SK-N-SH (cell line): ENCODE data around the gene CUBN. TPM values are rescaled to one million over a fixed set of nuclear protein-coding genes. Genes with fewer than 3 reads are reported as not detected.

ENCODE experiments used
- CTCF ChIP-seq: fragments of 200-600 bp; sonication (generic); IDR thresholded peaks from 2 replicates; pipeline ENCODE4 v1.6.1; 2017; ENCODE audit warnings: antibody characterized with exemption, mild to moderate bottlenecking, moderate library complexity
- ELF1 ChIP-seq: IDR thresholded peaks from 2 replicates; pipeline ENCODE4 v1.4.0; 2012
- EP300 ChIP-seq, 2 experiments: IDR thresholded peaks; 2 replicates each; pipeline versions ENCODE4 v1.4.0 to v1.6.1; 2012; ENCODE audit warnings: borderline replicate concordance in 1 of 2, low read depth in 1 of 2, low read length in 1 of 2
- EZH2phosphoT487 ChIP-seq: fragments of 200-600 bp; sonication (generic); IDR thresholded peaks from 2 replicates; pipeline ENCODE4 v1.6.1; 2017; ENCODE audit warnings: low read depth, mixed run types, mild to moderate bottlenecking, antibody characterized with exemption, moderate library complexity, borderline replicate concordance
- FOSL2 ChIP-seq: IDR thresholded peaks from 2 replicates; pipeline ENCODE4 v1.4.0; 2012; ENCODE audit warnings: low read depth, mild to moderate bottlenecking, moderate library complexity, borderline replicate concordance
- FOXM1 ChIP-seq: IDR thresholded peaks from 2 replicates; pipeline ENCODE4 v1.4.0; 2012; ENCODE audit warnings: low read depth, mild to moderate bottlenecking
- GATA2 ChIP-seq: sonication (generic); formaldehyde crosslinking; IDR thresholded peaks from 2 replicates; pipeline ENCODE4 v1.5.0; 2020; ENCODE audit warnings: mild to moderate bottlenecking, missing genetic modification reagents
- JUND ChIP-seq: IDR thresholded peaks from 2 replicates; pipeline ENCODE4 v1.4.0; 2012
- NFIC ChIP-seq: IDR thresholded peaks from 2 replicates; pipeline ENCODE4 v1.4.0; 2012; ENCODE audit warnings: borderline replicate concordance
- PBX3 ChIP-seq: IDR thresholded peaks from 2 replicates; pipeline ENCODE4; 2012
- RAD21 ChIP-seq: IDR thresholded peaks from 2 replicates; pipeline ENCODE4 v1.6.1; 2012; ENCODE audit warnings: mild to moderate bottlenecking, low read length
- REST ChIP-seq: IDR thresholded peaks from 2 replicates; pipeline ENCODE4 v1.6.1; 2012; ENCODE audit warnings: mild to moderate bottlenecking, low read depth, low read length, moderate library complexity
- RFX5 ChIP-seq: IDR thresholded peaks from 2 replicates; pipeline ENCODE4 v1.6.1; 2012; ENCODE audit warnings: mild to moderate bottlenecking, improper control_type of control experiment, low read length
- RXRA ChIP-seq: IDR thresholded peaks from 2 replicates; pipeline ENCODE4 v1.4.0; 2012; ENCODE audit warnings: low read depth, mild to moderate bottlenecking, borderline replicate concordance
- SIN3A ChIP-seq: IDR thresholded peaks from 2 replicates; pipeline ENCODE4 v1.6.1; 2012; ENCODE audit warnings: low read depth, mild to moderate bottlenecking, low read length, moderate library complexity, borderline replicate concordance
- TAF1 ChIP-seq: IDR thresholded peaks from 2 replicates; pipeline ENCODE4 v1.6.1; 2012; ENCODE audit warnings: low read depth, mild to moderate bottlenecking, low read length, moderate library complexity, borderline replicate concordance
- TCF12 ChIP-seq: IDR thresholded peaks from 2 replicates; pipeline ENCODE4 v1.4.0; 2012
- USF1 ChIP-seq: IDR thresholded peaks from 2 replicates; pipeline ENCODE4 v1.4.0; 2012; ENCODE audit warnings: low read depth, borderline replicate concordance
- USF2 ChIP-seq: fragments of 150-350 bp; IDR thresholded peaks from 2 replicates; pipeline ENCODE4 v1.6.1; 2017; ENCODE audit warnings: antibody characterized with exemption, low read length, low read depth, borderline replicate concordance
- YY1 ChIP-seq: IDR thresholded peaks from 2 replicates; pipeline ENCODE4 v1.4.0; 2012; ENCODE audit warnings: low read depth, mild to moderate bottlenecking
- polyA plus RNA-seq, 3 experiments: library from polyadenylated mRNA; depleted of rRNA; stranded (reverse); fragments of >200 nt; gene quantifications; 2 replicates each; pipeline ENCODE4 v1.2.3, GENCODE V29; 2012

CUBN gene
- polyA plus RNA-seq, 1 of the 3 experiments (the other 2 are of a cell fraction) = 2.4 TPM

GRCh38 chr10:17088118-17088806 lies 41.3 kb downstream of the CUBN start (continued):
- TF ChIP-seq REST (no peak), RXRA (no peak), USF2 (no peak), PBX3 (peak; percentile 75), RAD21 (no peak), SIN3A (no peak), GATA2 (CRISPR knock-in tag) (no peak), TCF12 (peak; percentile 68), JUND (peak; percentile 70), NFIC (no peak; the same call in 1 of the 2 replicates), ELF1 (no peak), TAF1 (no peak), RFX5 (no peak), CTCF (no peak), EZH2phosphoT487 (no peak), FOXM1 (no peak), USF1 (no peak), FOSL2 (peak; percentile 76; the same call in 1 of the 2 replicates), EP300 (IDR thresholded peaks at IDR 0.05; ENCODE audit: borderline replicate concordance in 1 of 2, low read depth in 1 of 2, low read length in 1 of 2) (peak in 1 of 2 experiments; percentile 27; a peak in 1 of 4 replicates), YY1 (no peak)
- TF ChIP-seq, all 33 proteins: peak for 7
